ENCODE data around the gene GEMIN7.
A peak's percentile ranks its signal among the peaks of the same experiment; 100 is the strongest.

Gene GEMIN7

GRCh38 chr19:45087531-45087930 is 8.5 kb downstream of the GEMIN7 start:
- in situ Hi-C loops (cut with MboI; ENCODE audit: low sequenced_read_pairs, unreplicated experiment), result no loop called here
- DNase-seq (ENCODE audit: low spot score), result no peak
- no peak for TF ChIP-seq CTCF (IDR thresholded peaks at IDR 0.05; ENCODE audit: borderline replicate concordance, control extremely low read depth, extremely low read depth, insufficient read depth, missing control alignments)

GRCh38 chr19:45090034-45090433 is 11.0 kb downstream of the GEMIN7 start:
- in situ Hi-C loops (cut with MboI; ENCODE audit: low sequenced_read_pairs, unreplicated experiment), result no loop called here
- no peak for TF ChIP-seq CTCF (IDR thresholded peaks at IDR 0.05; ENCODE audit: borderline replicate concordance, control extremely low read depth, extremely low read depth, insufficient read depth, missing control alignments)
- no peak for DNase-seq (ENCODE audit: low spot score)

GRCh38 chr19:45090606-45091005 is 11.5 kb downstream of the GEMIN7 start:
- DNase-seq (ENCODE audit: low spot score), result no peak
- in situ Hi-C loops (cut with MboI; ENCODE audit: low sequenced_read_pairs, unreplicated experiment), result no loop called here
- no peak for TF ChIP-seq CTCF (IDR thresholded peaks at IDR 0.05; ENCODE audit: borderline replicate concordance, control extremely low read depth, extremely low read depth, insufficient read depth, missing control alignments)

- no peak for TF ChIP-seq CTCF (IDR thresholded peaks at IDR 0.05; ENCODE audit: borderline replicate concordance, control extremely low read depth, extremely low read depth, insufficient read depth, missing control alignments)
- in situ Hi-C loops (cut with MboI; ENCODE audit: low sequenced_read_pairs, unreplicated experiment), result no loop called here
- DNase-seq (ENCODE audit: low spot score), result peak; percentile 93
These were observed 12.2 kb downstream of the GEMIN7 start for GRCh38 chr19:45091031-45091923.

DNA sequence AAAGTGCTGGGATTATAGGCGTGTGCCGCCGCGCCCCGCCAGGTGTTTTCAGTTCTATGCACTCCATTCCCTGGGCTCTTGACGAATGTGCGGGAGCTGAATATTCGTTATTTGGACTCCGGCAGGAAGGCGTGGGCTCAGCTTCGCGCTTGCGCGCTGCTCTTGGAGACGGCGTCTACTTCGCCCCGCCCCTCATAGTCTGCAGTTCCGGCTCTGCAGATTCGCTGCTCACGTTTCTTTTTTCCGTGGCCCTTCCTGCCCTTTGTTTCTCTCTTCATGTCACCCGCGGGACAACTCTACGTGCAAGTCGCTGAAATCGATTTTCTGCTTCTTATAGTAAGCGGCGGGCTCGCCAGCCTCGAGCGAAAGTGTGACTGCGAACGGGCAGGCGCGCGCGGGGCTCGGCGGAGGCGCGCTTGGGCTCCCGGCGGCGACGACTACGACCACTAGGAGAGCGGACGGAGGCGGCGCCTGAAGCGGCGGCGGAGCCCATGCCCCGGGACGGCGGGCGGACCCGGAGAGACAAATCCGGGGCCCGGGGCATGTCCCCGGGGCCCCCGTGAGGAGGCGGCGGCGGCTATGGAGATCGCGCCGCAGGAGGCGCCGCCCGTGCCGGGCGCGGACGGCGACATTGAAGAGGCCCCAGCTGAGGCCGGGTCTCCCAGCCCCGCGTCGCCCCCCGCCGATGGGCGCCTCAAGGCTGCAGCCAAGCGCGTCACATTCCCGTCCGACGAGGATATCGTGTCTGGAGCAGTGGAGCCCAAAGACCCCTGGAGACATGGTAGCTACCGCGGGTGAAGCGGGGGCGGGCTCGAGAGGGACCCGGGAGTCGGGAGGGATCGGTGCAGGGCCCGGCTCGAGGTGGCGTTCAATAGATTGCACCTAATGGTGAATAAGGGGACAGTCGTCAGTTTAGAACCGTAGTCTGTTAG is 14.0 kb downstream of the GEMIN7 start, which contains the start of gene PPP1R37:
TSS of gene PPP1R37 (plus strand) at position 433 of the 932 bp plus-strand sequence. CDS start at position 580, 147 bp downstream.
- in situ Hi-C loops (cut with MboI; ENCODE audit: low sequenced_read_pairs, unreplicated experiment), result no loop called here
- TF ChIP-seq CTCF (IDR thresholded peaks at IDR 0.05; ENCODE audit: borderline replicate concordance, control extremely low read depth, extremely low read depth, insufficient read depth, missing control alignments), result peak; percentile 21
- DNase-seq (ENCODE audit: low spot score), result peak; percentile 96

GRCh38 chr19:45094137-45094536 is 15.1 kb downstream of the GEMIN7 start:
- no peak for DNase-seq (ENCODE audit: low spot score)
- in situ Hi-C loops (cut with MboI; ENCODE audit: low sequenced_read_pairs, unreplicated experiment), result no loop called here
- no peak for TF ChIP-seq CTCF (IDR thresholded peaks at IDR 0.05; ENCODE audit: borderline replicate concordance, control extremely low read depth, extremely low read depth, insufficient read depth, missing control alignments)

Measured in GM13976 (cell line).